ENCODE measurements around the gene SLC19A1.
"Not testable (repeated sequence)": the region's sequence is repeated elsewhere in the genome, so short reads cannot be mapped to it uniquely, and the experiment has no call there.

The SLC19A1 gene

DNA sequence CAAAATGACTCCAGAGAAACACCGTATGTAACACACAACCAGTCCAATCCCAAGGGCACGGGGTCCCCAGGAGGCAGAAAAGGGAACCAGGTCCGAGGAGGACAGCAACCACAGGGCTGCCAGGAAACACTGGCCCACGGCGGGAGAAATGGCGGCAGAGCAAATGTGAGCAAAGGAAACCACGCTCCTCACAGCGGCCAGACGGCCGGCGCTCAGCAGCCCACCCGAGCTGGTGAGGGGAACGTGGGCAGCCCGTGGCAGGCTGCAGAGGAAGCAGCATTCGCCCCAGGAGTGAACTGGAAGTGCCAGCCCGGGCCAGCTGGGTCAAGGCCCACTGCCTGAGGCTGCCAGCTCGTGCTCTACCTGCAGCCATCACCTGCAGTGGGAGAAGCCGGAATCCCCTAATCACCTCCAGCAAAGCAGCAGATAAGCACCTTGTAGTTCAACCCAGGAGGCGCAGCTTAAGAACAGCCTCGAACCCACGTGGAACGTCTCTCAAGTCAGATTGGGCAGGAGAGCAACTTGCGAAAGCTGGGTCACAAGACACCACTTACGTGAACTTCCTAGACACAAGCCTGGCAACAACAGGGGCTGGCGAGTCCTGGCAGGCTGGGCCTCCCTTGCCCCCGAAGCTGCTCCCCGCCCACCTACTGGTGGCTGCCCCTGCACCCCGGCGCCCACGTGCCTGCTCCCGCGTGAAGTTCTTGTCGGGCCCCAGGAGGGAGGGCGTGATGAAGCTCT is 6.7 kb downstream of the SLC19A1 start:
- H3K27ac ChIP-seq, result no peak overlapping the region
- no peak for DNase-seq (ENCODE audit: low read depth, low spot score)

DNA sequence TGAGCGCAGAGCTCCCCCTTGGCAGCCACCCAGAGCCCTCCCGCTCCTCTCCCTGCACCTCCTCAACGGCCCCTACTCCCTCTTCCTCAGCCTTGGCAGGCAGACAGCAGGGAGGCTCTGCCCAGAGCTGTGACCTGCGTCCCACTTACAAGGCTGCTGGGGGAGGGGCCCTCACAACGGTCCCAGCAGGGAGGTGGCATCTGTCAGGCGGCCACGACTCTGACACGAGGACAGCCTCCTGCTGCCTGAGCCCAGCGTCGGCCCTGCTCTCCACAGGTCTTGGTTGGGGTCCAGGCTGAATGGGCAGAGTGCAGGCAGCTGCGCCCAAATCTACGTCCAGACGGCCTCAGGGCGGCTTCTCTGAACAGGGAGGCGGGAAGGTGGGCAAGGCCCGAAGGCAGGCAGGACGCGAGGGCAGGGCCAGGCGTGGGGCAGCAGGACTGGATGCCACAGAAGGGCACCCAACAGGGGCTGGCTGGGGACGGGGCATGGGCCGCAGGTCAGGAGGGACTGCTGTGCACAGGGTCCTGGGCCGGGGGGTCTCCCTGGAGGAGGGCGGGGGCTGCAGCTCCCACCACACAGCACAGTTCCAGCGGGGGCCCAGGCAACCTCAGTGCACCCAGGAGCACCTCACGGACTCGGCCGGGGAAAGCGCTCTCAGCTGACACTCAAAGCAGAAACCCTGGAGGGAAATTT is 7.5 kb downstream of the SLC19A1 start:
- H3K27ac ChIP-seq, result no peak overlapping the region
- no peak for DNase-seq (ENCODE audit: low read depth, low spot score)

DNA sequence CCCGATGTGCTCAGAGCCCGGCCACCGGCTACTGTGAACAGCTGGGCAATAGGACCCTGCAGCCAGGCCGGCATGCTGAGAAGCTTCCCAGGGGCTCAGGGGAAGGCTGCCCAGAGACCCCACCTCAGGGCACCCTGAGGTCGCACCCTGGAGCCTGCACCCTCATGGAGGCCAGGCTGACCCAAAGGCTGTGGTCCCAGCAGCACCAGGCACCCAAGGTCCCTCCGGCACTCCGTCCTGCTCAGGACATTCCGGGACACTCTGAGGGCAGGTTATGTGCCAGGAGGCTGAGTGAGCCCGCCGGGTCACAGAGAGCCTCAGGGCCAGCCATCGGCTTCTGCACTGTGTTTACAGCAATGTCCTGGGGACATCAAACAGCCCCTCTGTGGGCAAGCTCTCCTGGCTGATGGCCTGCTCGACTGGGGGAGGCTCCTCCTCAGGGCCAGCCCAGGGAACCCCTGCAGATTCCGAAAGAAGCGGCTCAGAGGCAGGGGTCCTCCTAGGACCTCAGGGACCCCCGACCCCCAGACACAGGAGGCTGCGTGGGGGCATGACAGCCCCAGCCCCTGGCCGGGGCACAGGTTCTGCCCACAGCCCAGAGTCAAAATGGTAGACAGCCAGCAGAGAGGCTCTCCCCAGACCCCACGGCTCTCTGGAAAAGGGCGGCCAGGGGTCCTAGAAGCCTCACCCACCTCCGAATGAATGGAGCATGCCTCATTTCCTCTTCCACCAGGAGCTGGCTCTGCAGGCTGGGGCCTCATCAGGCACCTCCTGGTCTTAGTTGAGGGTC is 8.2 kb downstream of the SLC19A1 start:
- H3K27ac ChIP-seq, result no peak overlapping the region
- no peak for DNase-seq (ENCODE audit: low read depth, low spot score)

DNA sequence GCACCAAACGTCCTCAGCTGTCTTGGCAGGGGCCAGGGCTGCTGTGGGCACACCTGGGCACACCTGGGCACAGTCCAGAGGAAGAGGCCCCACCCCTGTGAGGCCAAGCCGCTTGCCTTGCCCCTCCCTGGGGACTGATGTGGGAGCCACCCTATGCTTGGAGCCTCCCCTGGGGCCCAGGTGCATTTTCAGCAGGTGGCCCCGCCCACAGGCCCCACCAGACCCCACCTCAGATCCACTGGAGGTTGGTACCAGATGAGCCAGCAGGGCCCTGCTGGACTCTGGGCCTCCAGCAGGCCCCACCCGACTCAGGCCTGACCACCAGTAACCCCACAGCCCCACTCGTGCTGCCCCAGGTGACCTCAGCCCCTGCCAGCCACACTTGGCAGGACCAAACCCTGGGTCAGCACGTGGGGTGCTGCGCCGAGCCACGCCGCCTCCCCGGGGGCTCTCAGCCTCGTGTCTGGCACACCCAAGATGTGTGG is 8.8 kb downstream of the SLC19A1 start:
- DNase-seq (ENCODE audit: low read depth, low spot score), result no peak
- H3K27ac ChIP-seq, result no peak overlapping the region

DNA sequence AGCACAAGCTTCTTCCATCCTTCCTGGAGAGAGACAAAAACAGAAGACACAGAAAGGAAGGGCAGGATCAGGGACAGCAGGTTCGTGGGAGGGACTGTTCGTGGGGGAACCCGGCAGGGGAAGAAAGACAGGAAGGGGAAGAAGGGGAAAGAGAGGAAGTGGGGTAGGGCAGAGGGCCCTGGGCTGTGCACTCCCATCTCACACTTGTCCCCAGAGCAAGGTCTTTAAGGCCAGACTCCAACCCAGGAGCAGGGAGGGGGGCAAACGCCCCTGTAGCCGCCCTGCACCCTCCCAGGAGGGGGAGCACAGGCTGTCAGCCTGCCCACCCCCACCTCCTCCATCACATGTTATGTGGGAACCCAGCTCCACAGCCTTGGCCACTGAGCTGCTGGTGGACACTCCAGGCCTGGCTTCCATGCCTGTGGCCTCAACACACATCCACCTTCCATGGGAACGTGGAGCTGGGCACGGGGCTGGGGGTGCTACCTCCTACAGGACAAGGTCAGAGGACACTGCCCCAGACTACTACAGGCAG is 9.3 kb downstream of the SLC19A1 start:
- no peak for DNase-seq (ENCODE audit: low read depth, low spot score)

DNA sequence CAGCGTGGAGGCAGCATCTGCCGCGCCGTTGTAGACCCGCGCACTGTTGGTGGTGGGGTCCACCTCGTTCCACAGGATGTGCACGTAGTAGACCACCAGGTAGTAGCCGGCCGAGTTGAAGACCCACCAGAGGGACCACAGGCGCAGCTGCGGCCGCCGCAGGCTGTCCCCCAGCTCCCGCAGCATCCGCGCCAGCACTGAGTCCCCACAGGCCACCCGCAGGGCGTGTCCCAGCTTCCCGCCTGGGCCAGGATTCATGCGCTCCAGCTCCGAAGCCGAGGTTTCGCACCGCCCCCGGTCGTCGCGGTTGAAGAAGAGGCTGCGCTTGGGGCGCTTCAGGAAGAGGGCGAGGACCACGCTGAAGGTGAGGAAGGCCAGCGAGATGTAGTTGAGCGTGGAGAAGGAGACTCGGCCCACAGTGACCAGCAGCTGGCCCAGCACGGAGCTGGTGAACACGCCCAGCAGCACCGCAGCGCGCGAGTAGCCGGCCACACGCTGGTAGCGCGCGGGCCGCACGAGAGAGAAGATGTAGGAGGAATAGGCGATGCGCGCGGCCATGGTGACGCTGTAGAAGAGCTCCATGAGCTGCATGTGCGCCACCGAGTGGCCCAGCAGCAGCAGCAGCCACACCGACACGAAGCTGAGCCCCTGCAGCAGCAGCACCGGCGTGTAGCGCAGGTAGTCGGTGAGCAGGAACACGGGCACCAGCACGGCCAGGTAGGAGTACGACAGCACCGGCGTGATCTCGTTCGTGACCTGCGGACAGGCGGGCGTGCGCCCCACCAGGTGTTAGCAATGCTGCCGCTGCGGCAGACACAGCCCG is 10.6 kb downstream of the SLC19A1 start:
- H3K27ac ChIP-seq, result no peak overlapping the region
- no peak for DNase-seq (ENCODE audit: low read depth, low spot score)

More for the DNA sequence above, 9.3 kb downstream of the SLC19A1 start:
- no peak overlapping the region for H3K27ac ChIP-seq

DNA sequence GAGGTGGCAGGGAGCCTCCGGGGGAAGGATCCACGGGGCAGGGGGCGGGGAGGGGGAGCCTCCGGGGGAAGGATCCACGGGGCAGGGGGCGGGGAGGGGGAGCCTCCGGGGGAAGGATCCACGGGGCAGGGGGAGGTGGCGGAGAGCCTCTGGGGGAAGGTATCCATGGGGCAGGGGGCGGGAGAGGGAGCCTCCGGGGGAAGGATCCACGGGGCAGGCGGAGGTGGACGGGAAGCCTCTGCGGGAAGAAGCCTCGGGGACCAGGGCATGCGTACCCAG is 11.2 kb downstream of the SLC19A1 start:
- not testable (repeated sequence) for DNase-seq (ENCODE audit: low read depth, low spot score); H3K27ac ChIP-seq

DNA sequence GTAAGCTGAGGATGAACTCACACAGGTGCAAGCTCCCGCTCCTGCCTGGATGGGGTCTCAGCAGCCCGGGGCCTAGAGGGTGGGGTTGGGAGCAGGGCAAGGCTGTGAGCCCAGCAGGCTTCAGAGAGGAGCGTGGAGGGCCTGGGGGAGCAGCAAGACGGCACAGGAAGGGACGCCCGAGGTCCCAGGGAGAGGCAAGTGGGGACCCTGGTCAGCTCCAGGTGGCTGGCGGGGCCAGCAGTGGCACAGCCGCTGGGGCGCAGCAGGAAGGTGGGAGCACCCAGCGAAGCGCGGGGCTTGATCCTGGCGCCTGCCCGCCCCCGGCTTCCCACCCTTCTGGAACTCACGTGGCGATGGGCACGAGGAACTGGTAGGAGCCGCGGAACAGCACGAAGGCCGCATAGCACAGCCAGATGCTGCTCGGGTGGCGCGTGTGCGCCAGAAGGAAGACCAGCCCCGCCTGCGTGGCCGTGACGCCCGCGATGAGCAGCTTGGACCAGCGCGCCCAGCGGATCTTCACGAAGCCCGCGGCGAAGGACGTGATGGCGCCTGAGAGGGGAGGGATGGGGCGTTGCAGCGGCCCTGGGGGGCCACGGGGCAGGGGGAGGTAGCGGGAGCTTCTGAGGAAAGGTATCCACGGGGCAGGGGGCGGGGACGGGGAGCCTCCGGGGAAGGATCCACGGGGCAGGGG is 11.7 kb downstream of the SLC19A1 start:
- H3K27ac ChIP-seq, result no peak overlapping the region

DNA sequence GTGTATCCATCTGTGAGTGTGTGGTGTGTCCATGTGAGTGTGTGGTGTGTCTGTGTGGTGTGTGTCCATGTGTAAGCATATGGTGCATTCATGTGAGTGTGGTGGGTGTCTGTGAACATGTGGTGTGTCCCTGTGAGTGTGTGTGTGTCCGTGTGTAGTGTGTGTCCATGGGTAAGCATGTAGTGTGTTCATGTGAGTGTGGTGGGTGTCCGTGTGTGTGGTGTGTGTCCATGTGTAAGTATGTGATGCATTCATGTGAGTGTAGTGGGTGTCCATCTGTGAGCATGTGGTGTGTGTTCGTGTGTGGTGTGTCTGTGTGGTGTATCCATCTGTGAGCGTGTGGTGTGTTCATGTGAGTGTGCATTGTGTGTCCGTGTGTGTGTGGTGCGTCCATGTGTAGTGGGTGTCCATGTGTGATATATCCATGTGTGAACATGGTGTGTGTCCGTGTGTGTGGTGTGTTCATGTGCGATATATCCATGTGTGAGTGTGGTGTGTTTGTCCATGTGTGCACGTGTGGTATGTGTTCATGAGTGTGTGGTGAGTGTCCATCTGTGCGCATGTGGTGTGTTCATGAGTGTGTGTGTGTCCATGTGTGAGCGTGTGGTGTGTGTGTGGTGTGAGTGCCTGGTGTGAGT is 12.3 kb downstream of the SLC19A1 start:
- no peak overlapping the region for H3K27ac ChIP-seq
- DNase-seq (ENCODE audit: low read depth, low spot score), result no peak

More for the DNA sequence above, 11.7 kb downstream of the SLC19A1 start:
- DNase-seq (ENCODE audit: low read depth, low spot score), result no peak

DNA sequence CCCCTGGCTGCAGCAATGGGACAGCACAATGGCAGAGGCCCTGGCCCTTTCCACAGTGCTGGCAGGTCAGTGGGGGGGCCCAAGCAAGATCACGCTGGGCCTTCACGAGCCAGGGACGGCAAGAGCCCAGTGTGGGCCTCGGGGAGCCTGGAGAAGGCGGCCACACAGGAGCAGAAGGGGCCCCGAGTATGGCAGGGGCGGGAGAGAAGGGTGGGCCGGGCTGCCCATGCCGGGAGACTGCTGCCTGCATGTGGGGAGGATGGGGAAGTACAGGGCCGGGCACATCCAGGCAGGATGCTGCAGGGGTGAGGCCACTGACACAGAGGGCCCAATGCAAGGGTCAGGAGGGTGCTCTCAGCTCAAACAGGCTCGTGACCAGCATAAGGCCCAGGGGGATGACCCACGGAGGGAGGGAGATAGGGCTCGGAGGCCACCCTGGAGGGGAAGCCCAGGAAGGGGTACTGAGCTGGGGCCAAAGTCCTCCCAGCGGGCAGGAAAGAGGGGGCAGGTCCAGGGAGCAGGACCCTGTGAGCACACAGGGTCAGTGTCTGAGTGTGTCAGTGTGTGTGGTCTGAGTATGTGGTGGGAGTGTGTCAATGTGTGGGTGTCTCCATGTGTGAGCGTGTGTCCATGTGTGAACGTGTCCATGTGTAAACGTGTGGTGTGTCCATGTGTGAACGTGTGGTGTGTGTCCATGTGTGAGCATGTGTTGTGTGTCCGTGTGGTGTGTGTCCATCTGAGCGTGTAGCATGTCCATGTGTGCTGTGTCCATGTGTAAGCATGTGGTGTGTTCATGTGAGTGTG is 13.1 kb downstream of the SLC19A1 start:
- no peak for DNase-seq (ENCODE audit: low read depth, low spot score)
- no peak overlapping the region for H3K27ac ChIP-seq

DNA sequence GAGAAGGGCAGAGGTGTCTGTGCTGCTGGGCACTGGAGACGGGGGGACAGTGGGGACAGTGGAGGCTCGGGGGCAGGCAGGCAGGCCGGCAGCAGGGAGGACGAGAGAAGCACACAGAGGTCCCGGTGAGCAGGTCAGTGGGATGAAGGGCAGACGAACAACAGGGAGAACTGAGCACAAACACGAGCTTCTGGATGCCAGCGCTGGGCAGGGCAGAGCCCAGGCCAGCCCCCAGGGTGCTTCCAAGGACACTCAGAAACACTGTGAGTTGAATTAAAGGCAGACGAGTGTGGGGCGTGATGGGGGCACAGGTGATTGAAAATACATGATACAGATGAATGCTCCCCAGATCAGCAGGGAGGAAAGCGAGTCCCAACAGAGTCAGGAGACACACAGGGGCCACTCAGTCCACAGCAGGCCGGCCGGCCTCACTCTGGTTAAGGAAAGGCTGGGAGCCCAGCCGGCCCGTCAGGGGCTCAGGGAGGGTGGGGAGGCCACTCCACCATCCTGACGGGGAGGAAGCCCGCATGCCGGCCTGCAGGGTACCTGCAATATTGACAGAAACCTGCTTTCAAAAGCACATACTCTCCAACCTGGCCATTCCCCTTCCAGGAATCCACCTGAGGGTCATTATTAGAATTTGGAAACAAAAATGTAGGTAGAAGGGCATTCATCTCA is 14.1 kb downstream of the SLC19A1 start:
- no peak for DNase-seq (ENCODE audit: low read depth, low spot score)
- H3K27ac ChIP-seq, result no peak overlapping the region

DNA sequence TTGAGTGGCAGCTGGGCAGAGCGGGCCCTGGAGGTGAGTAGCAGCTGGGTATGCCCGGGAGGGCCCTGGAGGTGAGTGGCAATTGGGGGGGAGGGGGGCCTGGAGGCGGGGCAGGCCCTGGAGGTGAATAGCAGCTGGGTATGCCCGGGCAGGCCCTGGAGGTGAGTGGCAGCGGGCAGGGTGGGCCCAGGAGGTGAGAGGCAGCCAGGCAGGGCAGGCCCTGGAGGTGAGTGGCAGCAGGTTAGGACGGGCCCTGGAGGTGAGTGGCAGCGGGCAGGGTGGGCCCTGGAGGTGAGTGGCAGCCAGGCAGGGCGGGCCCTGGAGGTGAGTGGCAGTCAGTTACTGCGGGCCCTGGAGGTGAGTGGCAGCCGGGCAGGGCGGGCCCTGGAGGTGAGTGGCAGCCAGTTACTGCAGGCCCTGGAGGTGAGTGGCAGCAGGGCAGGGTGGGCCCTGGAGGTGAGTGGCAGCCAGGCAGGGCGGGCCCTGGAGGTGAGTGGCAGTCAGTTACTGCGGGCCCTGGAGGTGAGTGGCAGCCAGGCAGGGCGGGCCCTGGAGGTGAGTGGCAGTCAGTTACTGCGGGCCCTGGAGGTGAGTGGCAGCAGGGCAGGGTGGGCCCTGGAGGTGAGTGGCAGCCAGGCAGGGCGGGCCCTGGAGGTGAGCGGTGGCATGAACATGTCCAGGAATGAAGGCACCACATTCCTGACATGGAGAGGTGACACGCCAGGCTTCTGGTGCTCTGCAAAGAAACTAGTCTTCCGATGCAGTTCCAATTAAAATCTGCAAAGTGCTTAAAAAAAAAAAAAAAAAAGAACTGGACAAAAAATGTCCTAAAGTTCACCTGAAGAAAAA is 14.9 kb downstream of the SLC19A1 start:
- DNase-seq (ENCODE audit: low read depth, low spot score), result peak; percentile 53

DNA sequence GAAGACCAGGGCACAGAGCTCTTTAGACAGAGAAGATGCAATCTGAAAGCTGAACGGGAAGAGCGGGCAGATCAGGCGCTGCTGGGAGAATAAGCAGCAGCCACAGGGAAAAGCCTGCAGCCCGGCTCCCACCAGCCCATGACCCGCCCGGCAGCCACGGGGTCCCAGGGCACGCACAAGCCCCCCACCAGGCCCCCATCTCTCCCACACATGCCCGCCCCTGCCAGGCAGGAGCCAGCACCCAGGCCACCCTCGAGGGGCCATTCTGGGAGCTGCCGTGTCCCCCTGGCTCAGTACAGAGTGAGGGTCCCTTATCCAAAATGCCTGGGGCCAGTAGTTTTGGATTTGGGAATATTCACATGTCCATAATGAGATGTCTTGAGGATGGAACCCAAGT is 16.3 kb downstream of the SLC19A1 start:
- H3K27ac ChIP-seq, result no peak overlapping the region
- DNase-seq (ENCODE audit: low read depth, low spot score), result no peak

More for the DNA sequence above, 14.9 kb downstream of the SLC19A1 start:
- H3K27ac ChIP-seq, result peak overlapping the region; percentile 18

DNA sequence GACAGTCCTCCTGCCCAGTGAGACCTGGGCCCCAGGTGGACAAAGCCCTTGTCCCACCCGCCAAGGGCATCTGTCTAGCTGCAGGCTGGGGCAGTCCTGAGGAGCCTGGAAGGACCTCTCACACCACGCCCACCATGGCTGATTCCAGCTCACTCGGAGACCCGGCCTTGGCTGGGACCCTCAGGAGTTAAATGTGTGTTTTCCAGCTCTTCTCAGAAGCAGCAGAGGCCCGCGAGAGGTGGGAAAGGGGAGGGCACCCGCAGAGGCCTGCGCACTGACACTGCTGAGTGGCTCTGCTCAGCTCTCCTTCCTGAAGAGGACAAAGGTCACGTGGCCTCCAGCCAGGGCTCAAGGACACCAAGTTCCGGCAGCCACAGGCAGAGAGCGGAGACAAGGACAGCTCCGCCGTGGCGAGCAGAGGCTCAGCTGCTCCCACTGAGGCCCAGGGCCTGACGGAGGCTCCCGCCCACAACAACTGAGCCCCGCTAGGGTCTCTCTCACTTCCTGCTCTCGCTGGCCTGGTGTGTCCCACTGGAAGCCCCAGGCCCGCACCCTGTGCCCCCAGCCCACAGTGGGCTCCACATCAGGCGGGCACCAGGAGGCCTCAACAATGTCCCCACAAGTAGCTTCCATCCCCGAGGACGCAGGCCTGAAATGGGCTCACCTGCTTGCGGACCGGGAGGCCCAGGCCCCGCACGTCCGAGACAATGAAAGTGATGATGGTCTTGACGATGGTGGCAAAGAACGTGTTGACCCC is 16.9 kb downstream of the SLC19A1 start:
- H3K27ac ChIP-seq, result no peak overlapping the region
- no peak for DNase-seq (ENCODE audit: low read depth, low spot score)

DNA sequence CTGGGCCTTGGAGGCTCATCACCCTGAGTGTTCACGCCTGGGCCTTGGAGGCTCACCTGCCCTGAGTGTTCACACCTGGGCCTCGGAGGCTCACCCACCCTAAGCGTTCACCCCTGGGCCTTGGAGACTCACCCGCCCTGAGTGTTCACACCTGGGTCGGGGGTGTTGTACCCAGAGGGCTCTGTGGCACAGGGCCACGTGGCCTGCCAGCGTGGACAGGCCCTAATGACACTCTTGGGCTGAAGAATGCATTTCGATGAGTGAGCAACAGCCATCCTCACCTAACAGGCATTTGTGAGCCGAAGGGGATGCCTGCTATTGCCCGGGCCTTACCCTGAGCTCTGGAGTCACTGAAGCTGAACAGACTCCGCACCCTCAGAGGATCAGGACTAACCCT is 17.5 kb downstream of the SLC19A1 start:
- no peak for DNase-seq (ENCODE audit: low read depth, low spot score)
- H3K27ac ChIP-seq, result no peak overlapping the region

Data from epithelial cell of prostate (primary cell).